NCI-H2196 treated with DMSO at 0.1 percent for 48 hours (cell line): Measurements from ENCODE around the gene BTN1A1.
A peak's percentile ranks its signal among the peaks of the same experiment; 100 is the strongest.
"Not testable (repeated sequence)": the region's sequence is repeated elsewhere in the genome, so short reads cannot be mapped to it uniquely, and the experiment has no call there.

Source experiments
- DNase-seq: peaks from one replicate; lab custom pipeline; 2025; ENCODE audit not compliant: unreplicated experiment; lab: John Stamatoyannopoulos, UW

Gene BTN1A1

GRCh38 chr6:26536571-26537159 lies 36.6 kb downstream of the BTN1A1 start:
- DNase-seq, result no peak

DNA sequence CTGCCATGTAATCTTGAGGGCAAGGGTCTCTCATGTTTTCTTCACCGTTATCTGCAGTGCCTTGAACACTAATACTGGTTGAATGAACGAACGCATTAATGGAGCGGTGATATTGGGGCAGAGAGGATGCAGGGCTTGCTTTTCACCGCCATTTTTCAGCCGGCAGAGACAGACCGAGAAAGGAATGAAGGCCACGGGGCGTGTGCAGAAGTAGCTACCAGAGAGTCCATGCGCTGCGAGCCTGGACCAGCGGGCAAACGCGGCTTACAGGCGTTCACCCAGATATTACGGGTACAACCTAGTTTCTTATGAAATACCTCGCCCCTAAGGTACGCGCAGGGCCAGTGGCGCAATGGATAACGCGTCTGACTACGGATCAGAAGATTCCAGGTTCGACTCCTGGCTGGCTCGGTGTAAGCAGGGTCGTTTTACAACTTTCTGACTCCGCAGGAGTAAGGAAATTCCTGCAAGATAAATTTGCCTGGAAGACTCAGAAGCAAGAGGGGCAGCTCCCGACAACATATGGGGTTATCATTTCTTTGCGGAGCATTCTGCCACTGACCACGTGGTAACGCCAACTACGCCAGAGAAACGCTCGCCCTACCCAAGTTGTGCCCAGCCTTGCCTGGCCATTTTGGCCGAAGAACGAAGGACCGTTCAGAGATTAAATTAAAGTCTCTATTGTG lies 37.2 kb downstream of the BTN1A1 start:
- peak; percentile 72 for DNase-seq

DNA sequence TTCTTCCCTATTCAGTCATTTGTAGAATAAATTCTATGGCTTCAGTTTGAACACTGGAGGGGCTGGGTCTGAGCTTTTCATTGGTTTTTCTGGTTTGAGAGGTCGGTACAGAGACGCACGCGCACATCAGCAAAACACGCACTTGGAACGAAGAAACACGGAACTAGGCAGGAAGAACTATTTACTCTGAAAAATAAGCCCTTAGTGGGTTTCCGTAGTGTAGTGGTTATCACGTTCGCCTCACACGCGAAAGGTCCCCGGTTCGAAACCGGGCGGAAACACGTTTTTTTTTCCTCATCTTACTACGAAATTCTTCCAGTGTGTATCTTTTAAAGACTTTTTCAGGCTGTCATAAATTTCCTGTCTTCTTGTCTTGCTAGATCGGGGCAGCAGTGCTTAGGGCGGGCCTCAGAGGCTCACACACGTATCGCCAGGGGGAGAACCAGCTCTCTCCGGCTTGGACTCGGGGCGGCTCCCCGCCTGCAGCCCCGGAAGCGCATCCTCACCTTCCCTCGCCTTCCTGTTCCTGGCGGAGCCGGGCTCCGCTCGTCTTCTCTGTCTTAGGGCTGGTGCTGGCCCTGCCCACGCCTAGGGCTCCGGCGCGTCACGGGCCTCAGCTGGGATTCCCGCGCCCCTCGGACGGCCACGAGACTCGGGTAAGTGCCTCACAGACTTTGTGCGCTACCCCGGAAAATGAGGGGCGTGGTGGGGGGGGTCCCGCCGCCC lies 37.9 kb downstream of the BTN1A1 start, which contains the start of gene HMGN4:
HMGN4 (plus strand) TSS at position 521 of the 726 bp plus-strand sequence. CDS start 6,841 bp downstream, outside the sequence.
- peak; percentile 70 for DNase-seq

- DNase-seq, result no peak
These were observed 38.4 kb downstream of the BTN1A1 start for GRCh38 chr6:26538572-26538902.

- DNase-seq, result no peak
These were observed 39.0 kb downstream of the BTN1A1 start for GRCh38 chr6:26539071-26539615.

- DNase-seq, result no peak
These were observed 41.5 kb downstream of the BTN1A1 start for GRCh38 chr6:26541579-26541978.

DNA sequence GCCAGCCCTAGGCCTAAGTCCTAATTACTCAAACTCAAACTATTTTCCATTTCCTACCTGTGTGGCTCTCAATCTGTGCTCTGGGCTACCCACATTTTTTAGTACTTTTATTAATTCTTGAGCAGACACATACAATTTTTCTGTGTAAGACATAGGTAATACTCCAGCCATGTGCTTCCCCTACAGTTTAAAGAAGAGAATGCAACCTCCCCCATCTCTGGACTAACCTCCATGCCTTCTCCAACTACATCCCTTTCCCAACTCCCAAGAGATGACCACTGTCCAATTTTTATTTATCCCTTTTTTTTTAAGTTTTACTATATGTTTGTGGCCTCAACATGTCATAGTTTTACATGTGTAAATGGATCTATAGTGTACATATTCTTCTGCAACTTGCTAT lies 43.9 kb downstream of the BTN1A1 start:
- no peak for DNase-seq

- no peak for DNase-seq
These were observed 44.4 kb downstream of the BTN1A1 start for GRCh38 chr6:26544473-26544872.

GRCh38 chr6:26545627-26546026 lies 45.5 kb downstream of the BTN1A1 start:
- no peak for DNase-seq

DNA sequence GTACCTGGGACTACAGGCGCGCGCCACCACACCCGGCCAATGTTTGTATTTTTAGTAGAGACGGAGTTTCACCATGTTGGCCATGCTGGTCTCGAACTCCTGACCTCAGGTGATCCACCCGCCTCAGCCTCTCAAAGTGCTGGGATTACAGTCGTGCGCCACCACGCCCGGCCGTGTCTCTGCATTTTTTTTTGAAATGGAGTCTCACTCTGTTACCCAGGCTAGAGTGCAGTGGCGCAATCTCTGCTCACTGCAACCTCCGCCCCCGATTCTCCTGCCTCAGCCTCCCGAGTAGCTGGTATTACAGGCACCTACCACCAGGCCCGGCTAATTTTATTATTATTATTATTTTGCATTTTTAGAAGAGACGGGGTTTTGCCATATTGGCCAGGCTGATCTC lies 47.3 kb downstream of the BTN1A1 start:
- not testable (repeated sequence) for DNase-seq

GRCh38 chr6:26550250-26550993 lies 50.3 kb downstream of the BTN1A1 start:
- no peak for DNase-seq

GRCh38 chr6:26552205-26552604 lies 52.1 kb downstream of the BTN1A1 start:
- DNase-seq, result no peak

GRCh38 chr6:26552640-26553188 lies 52.6 kb downstream of the BTN1A1 start:
- no peak for DNase-seq

DNA sequence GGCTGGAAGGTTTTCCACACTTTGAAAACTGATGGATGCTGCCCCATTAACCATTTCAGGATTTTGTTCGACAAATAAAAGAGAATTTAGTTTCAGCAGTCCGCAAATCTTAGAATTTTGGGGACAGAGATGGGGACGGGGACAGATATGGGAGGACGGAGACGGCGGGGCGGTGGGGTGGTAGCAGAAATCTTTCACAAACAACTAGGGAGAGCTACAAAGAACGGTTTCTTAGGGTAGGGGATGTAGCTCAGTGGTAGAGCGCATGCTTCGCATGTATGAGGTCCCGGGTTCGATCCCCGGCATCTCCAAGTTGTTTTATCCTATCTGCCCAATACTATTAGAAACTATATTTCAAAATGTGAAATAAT lies 53.1 kb downstream of the BTN1A1 start:
- DNase-seq, result no peak

- peak; percentile 47 for DNase-seq
These were observed 53.7 kb downstream of the BTN1A1 start for GRCh38 chr6:26553635-26554446.

DNA sequence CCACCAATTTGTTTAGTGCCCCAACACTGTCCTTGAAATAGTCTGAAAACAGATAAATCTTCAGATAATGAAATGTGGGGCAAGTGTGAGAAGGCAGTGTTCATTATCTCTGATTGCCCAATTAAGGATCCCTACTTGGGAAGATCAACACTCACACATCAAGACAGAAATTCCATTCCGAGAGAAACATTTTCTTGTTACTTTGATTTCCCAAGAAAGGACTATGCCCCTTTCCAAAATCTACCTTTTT lies 54.3 kb downstream of the BTN1A1 start:
- DNase-seq, result no peak

DNA sequence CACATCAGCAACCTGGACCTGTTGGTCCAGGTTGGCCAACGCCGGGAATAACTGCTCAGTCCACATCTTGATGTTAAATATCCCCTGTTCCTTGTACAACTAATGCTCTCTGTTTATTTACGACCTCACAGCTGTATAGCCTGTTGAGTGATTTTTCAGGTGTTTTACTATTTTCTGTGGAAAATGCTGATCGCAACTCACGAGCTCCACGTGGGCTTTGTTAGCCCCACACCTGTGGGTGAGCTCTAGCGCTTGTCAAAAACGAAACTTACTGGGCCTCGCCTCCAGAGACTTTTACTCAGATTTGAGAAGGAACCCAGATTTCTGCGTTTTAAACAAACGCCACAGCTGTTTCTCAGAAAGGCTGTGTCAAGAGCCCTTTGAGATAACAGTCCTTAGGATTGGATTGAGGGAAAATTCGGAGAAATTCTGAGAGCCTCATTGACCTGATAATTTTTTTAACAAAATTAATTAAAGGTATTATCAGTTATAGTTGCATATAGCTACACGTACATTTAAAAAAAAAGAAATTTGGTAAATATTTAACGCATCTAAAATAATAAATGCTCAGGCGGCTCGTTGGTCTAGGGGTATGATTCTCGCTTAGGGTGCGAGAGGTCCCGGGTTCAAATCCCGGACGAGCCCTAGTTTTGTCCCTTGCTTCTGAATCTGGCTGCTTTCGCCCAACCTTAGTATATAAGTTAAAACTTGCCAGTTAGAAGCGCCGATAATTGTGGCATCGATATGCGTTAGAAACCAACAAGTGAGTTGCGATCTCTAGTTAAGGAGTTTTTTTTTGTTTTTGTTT lies 54.8 kb downstream of the BTN1A1 start:
- DNase-seq, result no peak

- DNase-seq, result no peak
These were observed 55.6 kb downstream of the BTN1A1 start for GRCh38 chr6:26555505-26556262.
